ENCODE results near the gene TBX22.
"Not testable (repeated sequence)": the region's sequence is repeated elsewhere in the genome, so short reads cannot be mapped to it uniquely, and the experiment has no call there.

Gene TBX22

GRCh38 chrX:80014141-80014940, at the start of gene TBX22:
TBX22 (plus strand) TSS chrX:80014753; CDS start chrX:80022270, 7,517 bp downstream.
- DNase-seq (ENCODE audit: low read depth): no peak

GRCh38 chrX:79975605-79976004, 38.9 kb upstream of the TBX22 start:
- DNase-seq (ENCODE audit: low read depth): no peak

GRCh38 chrX:80004458-80004857, 10.1 kb upstream of the TBX22 start:
- no peak for DNase-seq (ENCODE audit: low read depth)

- DNase-seq (ENCODE audit: low read depth): no peak
Measured at GRCh38 chrX:80011522-80011921, 3.0 kb upstream of the TBX22 start.

GRCh38 chrX:80016182-80016581, 1.6 kb downstream of the TBX22 start:
- no peak for DNase-seq (ENCODE audit: low read depth)

- DNase-seq (ENCODE audit: low read depth): no peak
Measured at GRCh38 chrX:80021621-80022020, 7.1 kb downstream of the TBX22 start.

- no peak for DNase-seq (ENCODE audit: low read depth)
Measured at GRCh38 chrX:80022363-80023031, 7.9 kb downstream of the TBX22 start.

- no peak for DNase-seq (ENCODE audit: low read depth)
Measured at GRCh38 chrX:80026116-80026515, 11.6 kb downstream of the TBX22 start.

GRCh38 chrX:80066156-80066555, 51.6 kb downstream of the TBX22 start:
- not testable (repeated sequence) for DNase-seq (ENCODE audit: low read depth)

- not testable (repeated sequence) for DNase-seq (ENCODE audit: low read depth)
Measured at GRCh38 chrX:80075625-80076024, 61.1 kb downstream of the TBX22 start.

Data from GM04504 (cell line).